ENCODE measurements around the gene BORCS8. TPM values are rescaled to one million over a fixed set of nuclear protein-coding genes. Genes with fewer than 3 reads are reported as not detected.
A peak's percentile ranks its signal among the peaks of the same experiment; 100 is the strongest.

BORCS8 gene
- 36.2 and 37.7 TPM in 2 replicates for total RNA-seq (2022)
- percentile 66 among the genes with signal in this experiment for Bru-seq, nascent RNA
- BruChase-seq, experiment 1, labeled RNA remaining after a 2-hour chase = percentile 69 among the genes with signal in this experiment
- BruChase-seq, experiment 2, labeled RNA remaining after a 6-hour chase = percentile 73 among the genes with signal in this experiment
- long read RNA-seq, transcript BORCS8-202 (6 exons, 1,429 nt) = major isoform, 30 of 47 reads
- long read RNA-seq, transcript BORCS8-203 (4 exons, 1,489 nt) = minor isoform, 5 of 47 reads
- long read RNA-seq, partial matches to known transcripts = 2 of 47 reads
- long read RNA-seq, other reads (novel, unspliced or antisense) = 6 of 47 reads

DNA sequence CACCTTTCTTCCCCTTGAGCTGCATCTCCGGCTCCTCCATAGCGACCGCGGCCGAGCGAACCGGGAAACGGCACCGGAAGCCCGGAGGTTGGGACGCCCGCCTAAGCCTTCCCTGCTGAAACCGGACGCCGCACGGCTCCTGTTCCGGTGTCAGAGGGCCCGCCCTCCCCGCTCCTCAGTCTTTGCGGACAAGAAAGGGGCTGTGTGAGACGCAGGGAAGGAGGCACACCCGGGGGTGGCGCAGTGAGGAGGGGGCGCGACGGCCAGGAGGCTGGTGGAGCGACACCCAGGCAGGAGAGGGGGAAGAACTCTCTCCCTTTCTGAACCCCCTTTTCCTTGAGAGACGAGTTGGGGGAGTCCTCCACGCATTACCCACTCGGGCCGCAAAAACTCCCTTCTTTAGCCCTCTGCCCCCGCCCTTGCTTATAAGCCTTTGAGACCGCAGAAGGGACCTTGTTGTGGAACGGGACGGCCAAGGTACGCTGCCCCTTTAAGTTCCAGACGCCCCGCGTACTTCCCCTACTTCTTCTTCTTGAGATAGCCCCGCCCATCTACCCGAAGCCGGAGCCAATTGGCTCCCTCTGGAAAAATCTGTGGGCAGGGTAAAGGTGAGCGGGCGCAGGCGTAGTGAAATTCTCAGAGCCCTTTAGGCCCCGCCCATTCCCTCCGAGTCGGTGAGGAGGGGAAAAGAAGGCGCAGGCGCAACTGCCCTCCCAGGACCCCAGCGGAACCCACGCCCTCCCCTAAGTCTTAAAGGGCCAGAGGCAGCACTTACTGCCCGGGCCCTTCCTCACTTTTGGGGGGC is at the start of gene BORCS8, which contains the start of gene RFXANK:
TSS of gene BORCS8 (minus strand) at position 75 of the 805 bp plus-strand sequence. CDS start at position 40, 35 bp downstream.
TSS of gene RFXANK (plus strand) at position 181 of the 805 bp plus-strand sequence. CDS start 1,689 bp downstream, outside the sequence.
- POLR2A ChIA-PET = interaction anchor here (2.1 kb wide), 1 partner anchor 11 kb away, joined by 18 read pairs; the partner anchor contains the start of gene NR2C2AP
- H3K36me3 ChIP-seq (ENCODE audit: control insufficient read depth, insufficient read depth, low read length) = no peaks in the 10 kb centered on the region
- no peaks in the 10 kb centered on the region for H3K4me1 Mint-ChIP-seq (ENCODE audit: low read depth, unreplicated experiment)
- H3K4me3 Mint-ChIP-seq (ENCODE audit: unreplicated experiment) = peak within 1 kb of the TSS; percentile 97
- no peaks in the 10 kb centered on the region for H3K27me3 ChIP-seq (replicated peaks; ENCODE audit: control insufficient read depth, insufficient read depth, low read length)
- no peaks in the 10 kb centered on the region for H3K9me3 Mint-ChIP-seq (ENCODE audit: unreplicated experiment)
- DNase-seq = peak; percentile 98
- H3K4me1 ChIP-seq = no peaks in the 10 kb centered on the region
- peaks cover 33% of the 10 kb centered on the region for H3K36me3 Mint-ChIP-seq (ENCODE audit: insufficient read depth, unreplicated experiment)
- no TSS peak for BruUV-seq (replicated peaks)
- intact Hi-C loops (cut with micrococcal nuclease; ENCODE audit: unreplicated experiment) = loop anchor here (1.0 to 2.0 kb wide), 3 partner anchors 11 to 272 kb away; partner anchors contain the start of genes MAU2, NR2C2AP and SUGP1
- no peaks in the 10 kb centered on the region for H3K9me3 ChIP-seq
- TF ChIP-seq, protein P1, sequence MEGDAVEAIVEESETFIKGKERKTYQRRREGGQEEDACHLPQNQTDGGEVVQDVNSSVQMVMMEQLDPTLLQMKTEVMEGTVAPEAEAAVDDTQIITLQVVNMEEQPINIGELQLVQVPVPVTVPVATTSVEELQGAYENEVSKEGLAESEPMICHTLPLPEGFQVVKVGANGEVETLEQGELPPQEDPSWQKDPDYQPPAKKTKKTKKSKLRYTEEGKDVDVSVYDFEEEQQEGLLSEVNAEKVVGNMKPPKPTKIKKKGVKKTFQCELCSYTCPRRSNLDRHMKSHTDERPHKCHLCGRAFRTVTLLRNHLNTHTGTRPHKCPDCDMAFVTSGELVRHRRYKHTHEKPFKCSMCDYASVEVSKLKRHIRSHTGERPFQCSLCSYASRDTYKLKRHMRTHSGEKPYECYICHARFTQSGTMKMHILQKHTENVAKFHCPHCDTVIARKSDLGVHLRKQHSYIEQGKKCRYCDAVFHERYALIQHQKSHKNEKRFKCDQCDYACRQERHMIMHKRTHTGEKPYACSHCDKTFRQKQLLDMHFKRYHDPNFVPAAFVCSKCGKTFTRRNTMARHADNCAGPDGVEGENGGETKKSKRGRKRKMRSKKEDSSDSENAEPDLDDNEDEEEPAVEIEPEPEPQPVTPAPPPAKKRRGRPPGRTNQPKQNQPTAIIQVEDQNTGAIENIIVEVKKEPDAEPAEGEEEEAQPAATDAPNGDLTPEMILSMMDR (IDR thresholded peaks at IDR 0.05; ENCODE audit: insufficient read depth in 1 of 2, low read depth in 1 of 2, low read length in 1 of 2, severe bottlenecking in 1 of 2, unreplicated experiment in 1 of 2) = no peak
- peak within 1 kb of the TSS; percentile 92 for H3K27ac Mint-ChIP-seq (ENCODE audit: unreplicated experiment)
- no peaks in the 10 kb centered on the region for H3K27me3 Mint-ChIP-seq (ENCODE audit: insufficient read depth, unreplicated experiment)
- CTCF ChIA-PET = interaction anchor here (0.9 kb wide), 1 partner anchor 8 kb away, joined by 4 read pairs; no protein-coding TSS in a partner anchor
- peak within 1 kb of the TSS; percentile 84 for H3K4me3 ChIP-seq (ENCODE audit: low read depth, low read length)

DNA sequence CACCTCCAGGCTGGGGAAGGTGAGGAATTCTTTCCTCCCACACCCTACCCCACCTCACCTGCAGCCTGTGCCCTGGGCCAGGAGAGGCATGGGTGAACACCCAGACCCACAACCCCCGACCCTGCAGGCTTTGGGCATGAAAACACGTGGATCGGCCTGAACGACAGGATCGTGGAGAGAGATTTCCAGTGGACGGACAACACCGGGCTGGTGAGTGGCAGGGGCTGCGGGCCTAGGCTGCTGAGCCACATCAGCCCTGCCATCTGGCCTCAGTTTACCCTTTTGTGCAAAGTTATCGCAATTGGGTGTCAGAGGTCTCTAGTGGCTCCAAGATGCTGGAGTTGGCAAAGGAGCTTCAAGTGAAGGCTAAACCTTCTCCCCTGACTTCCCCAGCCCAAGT is 48.5 kb upstream of the BORCS8 start:
- Histone ChIP-seq H3K4me1 (no peaks in the 10 kb centered on the region), H3K9me3 (no peaks in the 10 kb centered on the region), H3K27me3 (replicated peaks; ENCODE audit: control insufficient read depth, insufficient read depth, low read length) (no peaks in the 10 kb centered on the region), H3K4me3 (ENCODE audit: low read depth, low read length) (no peak overlapping the region), H3K36me3 (ENCODE audit: control insufficient read depth, insufficient read depth, low read length) (no peaks in the 10 kb centered on the region)
- H3K4me1 Mint-ChIP-seq (ENCODE audit: low read depth, unreplicated experiment) = no peaks in the 10 kb centered on the region
- TF ChIP-seq, protein P1 (IDR thresholded peaks at IDR 0.05; ENCODE audit: insufficient read depth in 1 of 2, low read depth in 1 of 2, low read length in 1 of 2, severe bottlenecking in 1 of 2, unreplicated experiment in 1 of 2) = no peak
- H3K36me3 Mint-ChIP-seq (ENCODE audit: insufficient read depth, unreplicated experiment) = no peaks in the 10 kb centered on the region
- DNase-seq = no peak
- intact Hi-C loops (cut with micrococcal nuclease; ENCODE audit: unreplicated experiment) = no loop called here
- ChIA-PET POLR2A (no interaction called here), CTCF (no interaction called here)
- no peak overlapping the region for H3K4me3 Mint-ChIP-seq (ENCODE audit: unreplicated experiment)
- no TSS peak for BruUV-seq (replicated peaks)
- H3K27ac Mint-ChIP-seq (ENCODE audit: unreplicated experiment) = no peak overlapping the region
- H3K9me3 Mint-ChIP-seq (ENCODE audit: unreplicated experiment) = no peaks in the 10 kb centered on the region
- peaks cover 8% of the 10 kb centered on the region for H3K27me3 Mint-ChIP-seq (ENCODE audit: insufficient read depth, unreplicated experiment)

DNA sequence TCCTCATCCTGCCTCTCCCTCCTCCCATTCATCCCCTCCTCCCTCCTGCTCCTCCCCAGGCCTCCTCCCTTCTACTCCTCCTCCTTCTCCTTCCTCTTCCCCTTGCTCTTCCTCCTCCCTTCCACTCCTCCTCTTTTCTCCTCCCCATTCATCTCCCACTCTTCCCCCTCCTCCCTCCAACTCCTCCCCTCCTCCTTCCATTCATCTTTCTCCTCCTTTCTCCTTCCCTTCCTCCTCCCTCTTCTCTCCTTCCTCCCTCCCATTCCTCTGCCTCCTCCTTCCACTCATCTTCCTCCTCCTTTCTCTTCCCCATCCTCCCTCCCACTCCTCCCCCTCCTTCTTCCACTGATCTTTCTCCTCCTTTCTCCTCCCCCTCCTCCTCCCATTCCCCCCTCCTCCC is 47.7 kb upstream of the BORCS8 start:
- H3K4me1 Mint-ChIP-seq (ENCODE audit: low read depth, unreplicated experiment) = no peaks in the 10 kb centered on the region
- Histone ChIP-seq H3K9me3 (no peaks in the 10 kb centered on the region; the same call in 1 of the 2 replicates), H3K36me3 (ENCODE audit: control insufficient read depth, insufficient read depth, low read length) (no peaks in the 10 kb centered on the region), H3K27me3 (replicated peaks; ENCODE audit: control insufficient read depth, insufficient read depth, low read length) (no peaks in the 10 kb centered on the region), H3K4me1 (no peaks in the 10 kb centered on the region), H3K4me3 (ENCODE audit: low read depth, low read length) (no peak overlapping the region)
- H3K36me3 Mint-ChIP-seq (ENCODE audit: insufficient read depth, unreplicated experiment) = no peaks in the 10 kb centered on the region
- CTCF ChIA-PET = no interaction called here
- H3K4me3 Mint-ChIP-seq (ENCODE audit: unreplicated experiment) = no peak overlapping the region
- POLR2A ChIA-PET = no interaction called here
- peaks cover 8% of the 10 kb centered on the region for H3K27me3 Mint-ChIP-seq (ENCODE audit: insufficient read depth, unreplicated experiment)
- no peaks in the 10 kb centered on the region for H3K9me3 Mint-ChIP-seq (ENCODE audit: unreplicated experiment)
- no peak for DNase-seq
- no TSS peak for BruUV-seq (replicated peaks)
- intact Hi-C loops (cut with micrococcal nuclease; ENCODE audit: unreplicated experiment) = no loop called here
- TF ChIP-seq, protein P1 (IDR thresholded peaks at IDR 0.05; ENCODE audit: insufficient read depth in 1 of 2, low read depth in 1 of 2, low read length in 1 of 2, severe bottlenecking in 1 of 2, unreplicated experiment in 1 of 2) = no peak
- H3K27ac Mint-ChIP-seq (ENCODE audit: unreplicated experiment) = no peak overlapping the region
